HG02970 (cell line): ENCODE results near the gene IFNL1.
"Not testable (repeated sequence)": the region's sequence is repeated elsewhere in the genome, so short reads cannot be mapped to it uniquely, and the experiment has no call there.

Source experiments
- ATAC-seq: cut with Tn5 transposase; IDR thresholded peaks from one replicate; pipeline ENCODE4 v1.9.1; 2021; ENCODE audit warnings: mild to moderate bottlenecking, moderate library complexity, moderate number of reproducible peaks; ENCODE audit not compliant: unreplicated experiment, low FRiP score

Gene IFNL1

DNA sequence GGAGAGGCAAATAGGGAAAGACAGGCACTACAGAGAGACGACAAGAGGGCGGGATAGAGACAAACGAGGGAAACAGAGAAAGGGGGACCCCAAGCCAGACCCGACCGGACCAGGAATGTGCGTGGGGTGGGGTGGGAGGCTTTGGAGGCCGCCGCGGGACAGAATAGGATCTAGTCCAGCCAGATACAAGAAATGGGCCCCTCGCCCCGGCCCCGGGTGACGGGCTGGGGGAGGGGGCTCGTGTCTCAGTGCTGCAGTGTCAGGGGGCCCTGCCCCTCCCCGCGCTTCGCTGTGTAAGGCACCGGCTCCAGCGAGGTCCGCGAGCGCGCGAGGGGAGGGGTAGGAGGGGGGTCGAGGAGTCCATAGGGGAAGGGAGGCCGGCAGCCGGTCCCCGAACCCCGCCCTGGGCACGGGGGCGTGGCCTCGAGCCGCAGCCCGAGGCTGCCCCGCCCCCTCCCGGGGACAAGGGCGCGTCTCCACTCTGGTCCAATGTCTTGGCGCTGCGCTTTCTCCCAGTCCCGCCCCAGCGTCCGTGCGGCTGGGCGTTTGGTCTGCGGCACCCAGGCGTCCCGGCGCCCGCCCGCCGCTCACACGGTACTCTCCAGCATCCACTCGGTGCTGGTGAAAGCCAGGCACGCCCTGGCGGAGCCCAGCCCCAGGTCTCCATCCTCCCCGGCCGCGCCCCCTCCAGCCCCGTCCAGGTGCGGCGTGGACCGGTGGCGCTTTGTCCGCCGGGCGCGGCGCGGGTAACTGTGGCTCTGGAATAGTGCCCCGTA lies 11.0 kb downstream of the IFNL1 start:
- no peak for ATAC-seq

- ATAC-seq: no peak
Measured at GRCh38 chr19:39307822-39308530, 11.8 kb downstream of the IFNL1 start.

DNA sequence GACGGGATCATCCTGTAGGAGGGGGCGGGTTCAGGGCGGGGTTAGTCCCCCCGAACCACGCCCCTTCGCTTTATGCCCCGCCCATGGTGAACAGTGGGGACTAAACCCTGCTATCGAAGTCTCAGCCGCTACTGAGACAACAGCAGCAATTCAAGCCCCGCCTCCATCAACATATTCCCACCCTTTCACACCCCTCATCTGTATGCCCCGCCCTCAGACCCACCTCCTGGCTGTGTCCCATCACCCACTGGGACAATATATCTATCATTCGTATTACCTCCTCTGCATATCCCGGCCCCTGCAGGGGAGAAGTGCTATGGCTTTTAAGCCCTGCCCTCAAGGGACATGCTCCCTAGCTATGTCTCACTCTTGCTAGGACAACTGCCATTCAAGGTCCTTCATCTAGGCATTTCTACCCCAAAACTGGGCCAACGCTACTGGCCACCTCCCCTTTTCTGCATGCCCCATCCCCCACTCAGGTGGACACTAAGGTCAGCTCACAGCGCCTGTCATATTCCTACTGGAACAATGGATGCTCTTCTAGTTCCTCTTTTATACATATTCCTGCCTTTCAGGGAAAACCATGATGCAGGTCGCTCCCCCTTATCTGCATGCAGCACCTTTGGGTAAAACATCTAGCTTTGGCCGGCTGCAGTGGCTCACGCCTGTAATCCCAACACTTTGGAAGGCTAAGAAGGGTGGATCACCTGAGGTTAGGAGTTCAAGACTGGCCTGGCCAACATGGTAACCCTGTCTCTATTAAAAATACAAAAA lies 12.5 kb downstream of the IFNL1 start:
- ATAC-seq: no peak

DNA sequence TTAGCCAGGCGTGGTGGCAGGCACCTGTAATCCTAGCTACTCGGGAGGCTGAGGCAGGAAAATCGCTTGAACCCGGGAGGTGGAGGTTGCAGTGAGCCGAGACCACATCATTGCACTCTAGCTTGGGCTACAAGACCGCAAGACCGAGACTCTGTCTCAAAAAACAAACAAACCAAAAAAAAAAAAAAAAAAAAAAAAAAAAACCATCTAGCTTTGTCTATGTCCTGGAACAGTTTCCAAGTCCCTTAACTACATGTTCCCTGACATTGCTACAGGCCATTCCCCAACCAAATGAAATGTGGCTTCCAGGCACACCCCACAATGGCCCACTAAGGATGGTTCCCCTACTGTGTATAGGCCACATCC lies 13.1 kb downstream of the IFNL1 start:
- ATAC-seq: not testable (repeated sequence)

GRCh38 chr19:39310558-39311311 lies 14.5 kb downstream of the IFNL1 start:
- no peak for ATAC-seq

GRCh38 chr19:39314016-39314728 lies 18.0 kb downstream of the IFNL1 start:
- ATAC-seq: no peak

DNA sequence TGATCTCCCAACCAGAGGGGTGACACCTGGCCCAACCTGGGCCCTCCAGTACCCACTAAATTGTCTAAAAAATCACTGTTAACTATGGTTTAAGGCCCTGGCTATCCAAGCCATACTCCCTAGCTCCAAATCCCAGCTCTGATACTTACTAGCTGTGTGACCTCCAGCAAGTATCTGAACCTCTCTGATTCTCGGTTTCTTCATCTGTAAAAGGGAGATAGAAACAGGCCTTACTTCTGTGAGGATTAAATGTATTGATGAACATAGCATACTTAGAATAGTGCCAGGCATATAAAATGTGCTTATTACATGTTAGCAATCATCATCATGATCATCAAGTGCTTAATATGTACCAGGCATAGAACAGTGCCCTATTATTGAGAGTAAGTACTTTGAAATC lies 19.7 kb downstream of the IFNL1 start:
- no peak for ATAC-seq

- ATAC-seq: no peak
Measured at GRCh38 chr19:39316627-39317321, 20.6 kb downstream of the IFNL1 start.

GRCh38 chr19:39317476-39317875 lies 21.3 kb downstream of the IFNL1 start:
- ATAC-seq: no peak

- no peak for ATAC-seq
Measured at GRCh38 chr19:39318071-39318470, 21.9 kb downstream of the IFNL1 start.

- ATAC-seq: no peak
Measured at GRCh38 chr19:39318690-39319089, 22.5 kb downstream of the IFNL1 start.

- ATAC-seq: no peak
Measured at GRCh38 chr19:39319098-39319891, 23.1 kb downstream of the IFNL1 start.

GRCh38 chr19:39319892-39320248 lies 23.7 kb downstream of the IFNL1 start:
- ATAC-seq: no peak

GRCh38 chr19:39321117-39321831 lies 25.1 kb downstream of the IFNL1 start:
- no peak for ATAC-seq

DNA sequence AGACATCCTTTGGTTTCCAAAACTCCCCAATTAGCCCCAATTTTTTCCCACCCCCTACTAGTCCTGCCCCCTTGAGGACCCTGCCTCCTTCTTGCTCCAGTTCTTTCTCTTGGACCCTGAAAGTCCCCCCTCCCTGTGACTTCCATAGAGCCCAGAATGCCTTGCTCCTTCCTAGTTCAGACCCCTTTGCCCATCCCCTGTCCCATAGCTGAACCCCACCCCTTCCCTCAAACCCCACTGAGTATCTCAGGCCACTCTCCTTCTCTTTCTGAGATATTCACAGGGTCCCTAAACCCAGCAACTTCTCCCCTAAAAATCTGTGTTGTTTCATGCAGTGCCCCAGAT lies 25.6 kb downstream of the IFNL1 start:
- ATAC-seq: no peak

DNA sequence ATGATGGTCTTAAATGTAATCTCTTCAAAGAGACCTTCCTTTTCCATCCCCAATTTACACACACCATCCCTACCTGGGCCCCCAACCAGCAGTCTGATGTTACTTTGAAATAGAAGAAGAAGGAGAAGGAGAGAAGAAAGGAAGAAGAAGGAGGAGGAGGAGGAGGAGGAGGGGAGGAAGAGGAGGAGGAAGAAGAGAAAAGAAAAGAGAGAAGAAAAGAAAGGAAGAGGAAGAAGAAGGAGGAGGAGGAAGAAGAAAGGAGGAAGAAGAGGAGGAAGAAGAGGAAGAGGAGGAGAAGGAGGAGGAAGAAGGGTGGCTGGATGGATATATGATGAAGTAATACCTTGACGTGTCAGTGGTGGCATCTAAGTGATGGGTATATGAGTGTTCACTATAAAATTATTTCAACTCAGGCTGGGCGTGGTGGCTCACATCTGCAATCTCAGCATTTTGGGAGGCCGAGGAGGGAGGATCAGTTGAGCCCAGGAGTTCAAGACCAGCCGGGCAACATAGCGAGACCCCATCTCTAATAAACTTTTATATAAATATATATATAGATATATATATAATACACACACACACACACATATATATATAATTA lies 28.1 kb downstream of the IFNL1 start:
- no peak for ATAC-seq

GRCh38 chr19:39325778-39326665 lies 29.8 kb downstream of the IFNL1 start:
- ATAC-seq: no peak
